GM23338 (cell line): ENCODE results near the gene NECTIN2. TPM values are rescaled to one million over a fixed set of nuclear protein-coding genes. Genes with fewer than 3 reads are reported as not detected.

Experiments
- ATAC-seq: fragments of 200-7000 bp; cut with Tn5 transposase; 3 replicates; pipeline ENCODE4 v1.9.1; 2020
- DNase-seq: peaks from one replicate; pipeline ENCODE4 v3.0.0-alpha.2; 2015; ENCODE audit warnings: low spot score
- H2AFZ ChIP-seq: fragments of 200-600 bp; sonication (generic); 2 replicates; pipeline ENCODE4 v1.8.0; 2016; ENCODE audit warnings: antibody characterized with exemption, mild to moderate bottlenecking, moderate library complexity
- H3F3A ChIP-seq: fragments of 200-600 bp; sonication (generic); replicated peaks from 2 replicates; pipeline ENCODE4 v1.8.0; 2017; ENCODE audit warnings: antibody characterized with exemption, mixed run types, low read depth
- H3K27ac ChIP-seq: fragments of 200-600 bp; sonication (generic); 2 replicates; pipeline ENCODE4 v1.6.1; 2016; ENCODE audit warnings: low read depth
- H3K27me3 ChIP-seq: fragments of 200-600 bp; sonication (generic); 2 replicates; pipeline ENCODE4 v1.8.0; 2016; ENCODE audit warnings: mild to moderate bottlenecking, mixed run types, moderate library complexity; ENCODE audit not compliant: insufficient read depth
- H3K36me3 ChIP-seq: fragments of 200-600 bp; sonication (generic); 2 replicates; pipeline ENCODE4 v1.8.0; 2016; ENCODE audit warnings: mild to moderate bottlenecking; ENCODE audit not compliant: insufficient read depth
- H3K4me1 ChIP-seq: fragments of 200-600 bp; sonication (generic); 2 replicates; pipeline ENCODE4 v1.8.0; 2016; ENCODE audit warnings: mild to moderate bottlenecking, moderate library complexity; ENCODE audit not compliant: insufficient read depth
- H3K4me2 ChIP-seq: fragments of 200-600 bp; sonication (generic); 2 replicates; pipeline ENCODE4 v1.7.1; 2017; ENCODE audit warnings: mixed run types
- H3K4me3 ChIP-seq: fragments of 200-600 bp; sonication (generic); 2 replicates; pipeline ENCODE4 v1.6.1; 2016; ENCODE audit warnings: mixed run types
- H3K79me2 ChIP-seq: fragments of 200-600 bp; sonication (generic); replicated peaks from 2 replicates; pipeline ENCODE4 v1.8.0; 2017; ENCODE audit warnings: mild to moderate bottlenecking; ENCODE audit not compliant: insufficient read depth
- H3K9me2 ChIP-seq: fragments of 200-600 bp; sonication (generic); 2 replicates; pipeline ENCODE4 v1.8.0; 2017; ENCODE audit not compliant: insufficient read depth
- H4K20me1 ChIP-seq: fragments of 200-600 bp; sonication (generic); replicated peaks from 2 replicates; pipeline ENCODE4 v1.8.0; 2017; ENCODE audit warnings: mild to moderate bottlenecking; ENCODE audit not compliant: insufficient read depth
- H3K27ac Mint-ChIP-seq: 2 replicates; pipeline ENCODE4 v1.8.0; 2020; ENCODE audit warnings: inconsistent platforms, mild to moderate bottlenecking, moderate library complexity, mixed read lengths
- H3K27me3 Mint-ChIP-seq: 3 replicates; pipeline ENCODE4 v1.8.0; 2022; ENCODE audit warnings: low read depth, mild to moderate bottlenecking, moderate library complexity, mixed read lengths, inconsistent platforms; ENCODE audit not compliant: insufficient read depth, poor library complexity
- H3K36me3 Mint-ChIP-seq: 3 replicates; pipeline ENCODE4 v1.8.0; 2021; ENCODE audit warnings: low read depth, mild to moderate bottlenecking, inconsistent platforms, moderate library complexity, mixed read lengths
- H3K4me1 Mint-ChIP-seq: 3 replicates; pipeline ENCODE4 v1.8.0; 2020; ENCODE audit warnings: mild to moderate bottlenecking, inconsistent platforms, mixed read lengths
- H3K4me3 Mint-ChIP-seq: 3 replicates; pipeline ENCODE4 v1.8.0; 2021; ENCODE audit warnings: moderate library complexity, mild to moderate bottlenecking, inconsistent platforms, mixed read lengths
- H3K9me3 Mint-ChIP-seq: 3 replicates; pipeline ENCODE4 v1.8.0; 2020; ENCODE audit warnings: moderate library complexity, mild to moderate bottlenecking, inconsistent platforms, mixed read lengths
- CREB1 ChIP-seq: fragments of 250-450 bp; sonication (Bioruptor Pico); IDR thresholded peaks from 2 replicates; pipeline ENCODE4 v1.5.0; 2020; ENCODE audit warnings: low read depth, mild to moderate bottlenecking, moderate library complexity
- EZH2 ChIP-seq: fragments of 200-600 bp; sonication (generic); IDR thresholded peaks from one replicate; pipeline ENCODE4 v1.8.0; 2017; ENCODE audit warnings: antibody characterized with exemption, mild to moderate bottlenecking, low read depth; ENCODE audit not compliant: unreplicated experiment
- JUNB ChIP-seq: IDR thresholded peaks from one replicate; pipeline ENCODE4 v1.6.1; 2016; ENCODE audit warnings: antibody characterized with exemption; ENCODE audit not compliant: unreplicated experiment
- POLR2AphosphoS5 ChIP-seq: IDR thresholded peaks from 2 replicates; pipeline ENCODE4 v1.6.1; 2016; ENCODE audit warnings: antibody characterized with exemption, low read depth
- STAT1 ChIP-seq: IDR thresholded peaks from one replicate; pipeline ENCODE4 v1.6.1; 2016; ENCODE audit warnings: antibody characterized with exemption; ENCODE audit not compliant: unreplicated experiment
- ZNF114 ChIP-seq: fragments of 250-450 bp; sonication (Bioruptor Pico); IDR thresholded peaks from 2 replicates; pipeline ENCODE4 v1.5.0; 2020; ENCODE audit warnings: mild to moderate bottlenecking, moderate library complexity
- long read RNA-seq: library from polyadenylated mRNA; unstranded; transcript quantifications from one replicate; pipeline ENCODE4 v2.0.0, GENCODE V29; 2020; ENCODE audit not compliant: unreplicated experiment
- polyA plus RNA-seq: library from polyadenylated mRNA; unstranded; fragments of >200 nt; fragmentation: Nextera tagmentation; extraction: Ambion mirVana; gene quantifications from 2 replicates; pipeline ENCODE4 v1.2.1, GENCODE V29; 2016
- total RNA-seq: library from RNA; depleted of rRNA; stranded (reverse); fragments of >200 nt; shearing (Covaris generic); gene quantifications from 2 replicates; pipeline ENCODE4 v1.2.3, GENCODE V29; 2014; rRNA removed
- TF ChIP-seq, protein P1 (sequence below), 2 experiments: fragments of 200-600 bp in 1 of 2; sonication (generic) in 1 of 2; conservative IDR thresholded peaks; 2 replicates each; pipeline versions ENCODE4 v1.5.1 to v1.6.1; 2016 to 2017; ENCODE audit warnings: antibody characterized with exemption in 2 of 2, low read depth in 2 of 2, mild to moderate bottlenecking in 2 of 2, moderate library complexity in 1 of 2
- TF ChIP-seq, protein P2 (sequence below): IDR thresholded peaks from 2 replicates; pipeline ENCODE4 v1.6.1; 2016; ENCODE audit warnings: antibody characterized with exemption
- TF ChIP-seq, protein P3 (sequence below): fragments of 250-450 bp; sonication (Bioruptor Pico); IDR thresholded peaks from 2 replicates; pipeline ENCODE4 v1.5.0; 2020; ENCODE audit warnings: mild to moderate bottlenecking, moderate library complexity

The NECTIN2 gene
- total RNA-seq (230 and 235 TPM in 2 replicates), polyA plus RNA-seq (109 and 113 TPM in 2 replicates)
- long read RNA-seq, transcript NECTIN2-201 (9 exons, 2,466 nt) = minor isoform, 19 of 117 reads
- long read RNA-seq, transcript NECTIN2-202 (6 exons, 2,112 nt) = major isoform, 80 of 117 reads
- long read RNA-seq, partial matches to known transcripts = 10 of 117 reads
- long read RNA-seq, other reads (novel, unspliced or antisense) = 8 of 117 reads

DNA sequence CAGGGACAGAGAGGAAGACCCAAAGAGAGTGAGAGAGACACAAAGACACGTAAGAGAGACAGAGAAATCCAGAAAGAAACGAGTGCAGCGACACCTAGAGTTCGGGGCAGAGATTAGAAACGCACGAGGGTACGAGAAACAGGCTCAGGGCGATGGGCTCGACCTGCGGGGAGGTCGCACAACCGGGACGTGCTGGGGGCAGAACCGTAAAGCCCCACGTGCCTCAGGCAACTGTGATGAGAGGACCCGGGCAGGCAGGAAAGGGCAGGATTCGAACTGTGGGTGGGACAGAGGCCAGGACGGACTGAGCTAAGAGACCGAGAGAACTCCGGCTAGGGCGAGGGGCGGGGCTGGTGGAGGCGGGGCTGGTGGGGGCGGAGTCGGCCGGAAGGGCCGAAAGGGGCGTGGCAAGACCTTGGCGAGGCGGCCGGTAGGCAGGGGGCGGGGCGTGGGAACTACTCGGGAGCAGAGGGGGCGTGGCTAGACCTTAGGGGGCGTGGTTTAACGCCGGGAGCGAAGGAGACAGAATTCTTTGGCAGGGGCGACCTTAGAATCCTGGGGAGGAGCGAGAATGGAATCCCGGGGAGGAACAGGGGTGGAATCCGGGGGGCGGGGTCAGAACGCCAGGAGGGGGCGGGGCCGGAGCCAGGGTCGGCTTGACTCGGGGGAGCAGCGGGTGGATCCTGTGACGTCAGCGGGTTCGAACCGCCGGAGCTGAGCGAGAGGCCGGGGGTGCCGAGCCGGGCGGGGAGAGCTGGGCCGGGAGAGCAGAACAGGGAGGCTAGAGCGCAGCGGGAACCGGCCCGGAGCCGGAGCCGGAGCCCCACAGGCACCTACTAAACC lies at the start of gene NECTIN2:
Gene NECTIN2 (plus strand): TSS at position 686 of the 843 bp plus-strand sequence. CDS start 229 bp downstream, outside the sequence.
- Histone ChIP-seq H3K4me3 (peak within 1 kb of the TSS; percentile 99), H4K20me1 (peaks cover 21% of the 10 kb centered on the region), H3K27ac (peak within 1 kb of the TSS; percentile 100), H3K9me2 (no peaks in the 10 kb centered on the region), H2AFZ (peak within 1 kb of the TSS; percentile 97), H3F3A (peaks cover 22% of the 10 kb centered on the region), H3K27me3 (peaks cover 13% of the 10 kb centered on the region; the same call in 1 of the 2 replicates), H3K4me1 (peaks cover 25% of the 10 kb centered on the region), H3K4me2 (peak within 1 kb of the TSS; percentile 100), H3K79me2 (peaks cover 46% of the 10 kb centered on the region), H3K36me3 (no peaks in the 10 kb centered on the region)
- Mint-ChIP-seq H3K4me1 (peaks cover 21% of the 10 kb centered on the region), H3K36me3 (peaks cover 18% of the 10 kb centered on the region; the same call in 2 of the 3 replicates), H3K4me3 (peak within 1 kb of the TSS; percentile 96), H3K27ac (peak within 1 kb of the TSS; percentile 97), H3K27me3 (peaks cover 29% of the 10 kb centered on the region), H3K9me3 (peaks cover 3% of the 10 kb centered on the region; the same call in 2 of the 3 replicates)
- ATAC-seq (peak; percentile 26), DNase-seq (peak; percentile 99)
- TF ChIP-seq, protein P1, sequence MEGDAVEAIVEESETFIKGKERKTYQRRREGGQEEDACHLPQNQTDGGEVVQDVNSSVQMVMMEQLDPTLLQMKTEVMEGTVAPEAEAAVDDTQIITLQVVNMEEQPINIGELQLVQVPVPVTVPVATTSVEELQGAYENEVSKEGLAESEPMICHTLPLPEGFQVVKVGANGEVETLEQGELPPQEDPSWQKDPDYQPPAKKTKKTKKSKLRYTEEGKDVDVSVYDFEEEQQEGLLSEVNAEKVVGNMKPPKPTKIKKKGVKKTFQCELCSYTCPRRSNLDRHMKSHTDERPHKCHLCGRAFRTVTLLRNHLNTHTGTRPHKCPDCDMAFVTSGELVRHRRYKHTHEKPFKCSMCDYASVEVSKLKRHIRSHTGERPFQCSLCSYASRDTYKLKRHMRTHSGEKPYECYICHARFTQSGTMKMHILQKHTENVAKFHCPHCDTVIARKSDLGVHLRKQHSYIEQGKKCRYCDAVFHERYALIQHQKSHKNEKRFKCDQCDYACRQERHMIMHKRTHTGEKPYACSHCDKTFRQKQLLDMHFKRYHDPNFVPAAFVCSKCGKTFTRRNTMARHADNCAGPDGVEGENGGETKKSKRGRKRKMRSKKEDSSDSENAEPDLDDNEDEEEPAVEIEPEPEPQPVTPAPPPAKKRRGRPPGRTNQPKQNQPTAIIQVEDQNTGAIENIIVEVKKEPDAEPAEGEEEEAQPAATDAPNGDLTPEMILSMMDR (conservative IDR thresholded peaks at IDR 0.05; ENCODE audit: low read depth in 2 of 2) = peak; percentile 90 to 92
- TF ChIP-seq JUNB (no peak), STAT1 (no peak), EZH2 (no peak), ZNF114 (no peak), POLR2AphosphoS5 (peak; percentile 58), CREB1 (CRISPR knock-in tag) (peak; percentile 91)
- TF ChIP-seq, protein P2, sequence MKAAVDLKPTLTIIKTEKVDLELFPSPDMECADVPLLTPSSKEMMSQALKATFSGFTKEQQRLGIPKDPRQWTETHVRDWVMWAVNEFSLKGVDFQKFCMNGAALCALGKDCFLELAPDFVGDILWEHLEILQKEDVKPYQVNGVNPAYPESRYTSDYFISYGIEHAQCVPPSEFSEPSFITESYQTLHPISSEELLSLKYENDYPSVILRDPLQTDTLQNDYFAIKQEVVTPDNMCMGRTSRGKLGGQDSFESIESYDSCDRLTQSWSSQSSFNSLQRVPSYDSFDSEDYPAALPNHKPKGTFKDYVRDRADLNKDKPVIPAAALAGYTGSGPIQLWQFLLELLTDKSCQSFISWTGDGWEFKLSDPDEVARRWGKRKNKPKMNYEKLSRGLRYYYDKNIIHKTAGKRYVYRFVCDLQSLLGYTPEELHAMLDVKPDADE = no peak
- TF ChIP-seq, protein P3, sequence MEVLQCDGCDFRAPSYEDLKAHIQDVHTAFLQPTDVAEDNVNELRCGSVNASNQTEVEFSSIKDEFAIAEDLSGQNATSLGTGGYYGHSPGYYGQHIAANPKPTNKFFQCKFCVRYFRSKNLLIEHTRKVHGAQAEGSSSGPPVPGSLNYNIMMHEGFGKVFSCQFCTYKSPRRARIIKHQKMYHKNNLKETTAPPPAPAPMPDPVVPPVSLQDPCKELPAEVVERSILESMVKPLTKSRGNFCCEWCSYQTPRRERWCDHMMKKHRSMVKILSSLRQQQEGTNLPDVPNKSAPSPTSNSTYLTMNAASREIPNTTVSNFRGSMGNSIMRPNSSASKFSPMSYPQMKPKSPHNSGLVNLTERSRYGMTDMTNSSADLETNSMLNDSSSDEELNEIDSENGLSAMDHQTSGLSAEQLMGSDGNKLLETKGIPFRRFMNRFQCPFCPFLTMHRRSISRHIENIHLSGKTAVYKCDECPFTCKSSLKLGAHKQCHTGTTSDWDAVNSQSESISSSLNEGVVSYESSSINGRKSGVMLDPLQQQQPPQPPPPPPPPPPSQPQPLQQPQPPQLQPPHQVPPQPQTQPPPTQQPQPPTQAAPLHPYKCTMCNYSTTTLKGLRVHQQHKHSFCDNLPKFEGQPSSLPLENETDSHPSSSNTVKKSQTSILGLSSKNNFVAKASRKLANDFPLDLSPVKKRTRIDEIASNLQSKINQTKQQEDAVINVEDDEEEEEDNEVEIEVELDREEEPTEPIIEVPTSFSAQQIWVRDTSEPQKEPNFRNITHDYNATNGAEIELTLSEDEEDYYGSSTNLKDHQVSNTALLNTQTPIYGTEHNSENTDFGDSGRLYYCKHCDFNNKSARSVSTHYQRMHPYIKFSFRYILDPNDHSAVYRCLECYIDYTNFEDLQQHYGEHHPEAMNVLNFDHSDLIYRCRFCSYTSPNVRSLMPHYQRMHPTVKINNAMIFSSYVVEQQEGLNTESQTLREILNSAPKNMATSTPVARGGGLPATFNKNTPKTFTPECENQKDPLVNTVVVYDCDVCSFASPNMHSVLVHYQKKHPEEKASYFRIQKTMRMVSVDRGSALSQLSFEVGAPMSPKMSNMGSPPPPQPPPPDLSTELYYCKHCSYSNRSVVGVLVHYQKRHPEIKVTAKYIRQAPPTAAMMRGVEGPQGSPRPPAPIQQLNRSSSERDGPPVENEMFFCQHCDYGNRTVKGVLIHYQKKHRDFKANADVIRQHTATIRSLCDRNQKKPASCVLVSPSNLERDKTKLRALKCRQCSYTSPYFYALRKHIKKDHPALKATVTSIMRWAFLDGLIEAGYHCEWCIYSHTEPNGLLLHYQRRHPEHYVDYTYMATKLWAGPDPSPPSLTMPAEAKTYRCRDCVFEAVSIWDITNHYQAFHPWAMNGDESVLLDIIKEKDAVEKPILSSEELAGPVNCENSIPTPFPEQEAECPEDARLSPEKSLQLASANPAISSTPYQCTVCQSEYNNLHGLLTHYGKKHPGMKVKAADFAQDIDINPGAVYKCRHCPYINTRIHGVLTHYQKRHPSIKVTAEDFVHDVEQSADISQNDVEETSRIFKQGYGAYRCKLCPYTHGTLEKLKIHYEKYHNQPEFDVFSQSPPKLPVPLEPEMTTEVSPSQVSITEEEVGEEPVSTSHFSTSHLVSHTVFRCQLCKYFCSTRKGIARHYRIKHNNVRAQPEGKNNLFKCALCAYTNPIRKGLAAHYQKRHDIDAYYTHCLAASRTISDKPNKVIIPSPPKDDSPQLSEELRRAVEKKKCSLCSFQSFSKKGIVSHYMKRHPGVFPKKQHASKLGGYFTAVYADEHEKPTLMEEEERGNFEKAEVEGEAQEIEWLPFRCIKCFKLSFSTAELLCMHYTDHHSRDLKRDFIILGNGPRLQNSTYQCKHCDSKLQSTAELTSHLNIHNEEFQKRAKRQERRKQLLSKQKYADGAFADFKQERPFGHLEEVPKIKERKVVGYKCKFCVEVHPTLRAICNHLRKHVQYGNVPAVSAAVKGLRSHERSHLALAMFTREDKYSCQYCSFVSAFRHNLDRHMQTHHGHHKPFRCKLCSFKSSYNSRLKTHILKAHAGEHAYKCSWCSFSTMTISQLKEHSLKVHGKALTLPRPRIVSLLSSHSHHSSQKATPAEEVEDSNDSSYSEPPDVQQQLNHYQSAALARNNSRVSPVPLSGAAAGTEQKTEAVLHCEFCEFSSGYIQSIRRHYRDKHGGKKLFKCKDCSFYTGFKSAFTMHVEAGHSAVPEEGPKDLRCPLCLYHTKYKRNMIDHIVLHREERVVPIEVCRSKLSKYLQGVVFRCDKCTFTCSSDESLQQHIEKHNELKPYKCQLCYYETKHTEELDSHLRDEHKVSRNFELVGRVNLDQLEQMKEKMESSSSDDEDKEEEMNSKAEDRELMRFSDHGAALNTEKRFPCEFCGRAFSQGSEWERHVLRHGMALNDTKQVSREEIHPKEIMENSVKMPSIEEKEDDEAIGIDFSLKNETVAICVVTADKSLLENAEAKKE (CRISPR knock-in tag) = no peak
